ENCODE measurements around the gene LRRC8E.

DNA sequence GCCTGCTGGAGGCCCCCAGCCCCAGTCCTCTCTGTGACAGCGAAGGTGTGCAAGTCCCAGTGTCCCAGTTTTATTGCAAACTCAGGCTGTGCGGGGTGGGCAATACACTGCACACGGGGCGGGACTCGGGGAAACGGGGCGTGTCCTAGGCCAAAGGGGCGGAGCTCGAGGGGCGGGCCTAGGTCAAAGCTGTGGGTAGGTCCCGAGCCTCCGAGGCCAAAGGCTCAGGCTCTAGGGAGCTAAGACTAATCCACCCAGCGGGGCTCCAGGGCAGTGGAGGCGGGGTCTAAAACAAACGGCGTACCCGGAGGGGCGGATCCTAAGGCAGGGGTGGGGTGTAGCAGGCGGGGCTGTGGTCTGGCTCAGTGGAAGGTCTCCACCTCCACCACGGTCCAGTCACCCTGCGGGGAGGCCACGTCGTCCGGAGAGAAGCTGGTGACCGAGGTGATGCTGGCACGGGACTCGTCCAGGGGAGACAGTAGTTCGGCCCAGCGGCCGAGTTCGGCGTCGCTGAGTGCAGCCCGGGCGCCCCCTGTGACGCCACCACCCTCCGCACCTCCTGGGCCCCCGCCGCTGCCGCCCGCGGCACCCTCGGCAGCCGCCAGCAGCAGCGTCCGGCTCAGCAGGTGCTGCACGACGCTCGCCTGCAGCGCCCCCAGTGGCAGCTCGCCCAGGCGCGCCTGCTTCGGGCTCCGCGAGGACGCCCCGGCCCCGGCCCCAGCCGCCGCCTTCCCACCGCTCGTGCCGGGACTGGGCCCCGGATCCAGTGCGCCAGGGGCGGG, 19.4 kb upstream of the LRRC8E start:
- TF ChIP-seq POLR2AphosphoS5 (IDR thresholded peaks at IDR 0.05; ENCODE audit: low read length) = no peak
- peak; percentile 73 for TF ChIP-seq IKZF1 (conservative IDR thresholded peaks at IDR 0.05)
- TF ChIP-seq, protein P1, sequence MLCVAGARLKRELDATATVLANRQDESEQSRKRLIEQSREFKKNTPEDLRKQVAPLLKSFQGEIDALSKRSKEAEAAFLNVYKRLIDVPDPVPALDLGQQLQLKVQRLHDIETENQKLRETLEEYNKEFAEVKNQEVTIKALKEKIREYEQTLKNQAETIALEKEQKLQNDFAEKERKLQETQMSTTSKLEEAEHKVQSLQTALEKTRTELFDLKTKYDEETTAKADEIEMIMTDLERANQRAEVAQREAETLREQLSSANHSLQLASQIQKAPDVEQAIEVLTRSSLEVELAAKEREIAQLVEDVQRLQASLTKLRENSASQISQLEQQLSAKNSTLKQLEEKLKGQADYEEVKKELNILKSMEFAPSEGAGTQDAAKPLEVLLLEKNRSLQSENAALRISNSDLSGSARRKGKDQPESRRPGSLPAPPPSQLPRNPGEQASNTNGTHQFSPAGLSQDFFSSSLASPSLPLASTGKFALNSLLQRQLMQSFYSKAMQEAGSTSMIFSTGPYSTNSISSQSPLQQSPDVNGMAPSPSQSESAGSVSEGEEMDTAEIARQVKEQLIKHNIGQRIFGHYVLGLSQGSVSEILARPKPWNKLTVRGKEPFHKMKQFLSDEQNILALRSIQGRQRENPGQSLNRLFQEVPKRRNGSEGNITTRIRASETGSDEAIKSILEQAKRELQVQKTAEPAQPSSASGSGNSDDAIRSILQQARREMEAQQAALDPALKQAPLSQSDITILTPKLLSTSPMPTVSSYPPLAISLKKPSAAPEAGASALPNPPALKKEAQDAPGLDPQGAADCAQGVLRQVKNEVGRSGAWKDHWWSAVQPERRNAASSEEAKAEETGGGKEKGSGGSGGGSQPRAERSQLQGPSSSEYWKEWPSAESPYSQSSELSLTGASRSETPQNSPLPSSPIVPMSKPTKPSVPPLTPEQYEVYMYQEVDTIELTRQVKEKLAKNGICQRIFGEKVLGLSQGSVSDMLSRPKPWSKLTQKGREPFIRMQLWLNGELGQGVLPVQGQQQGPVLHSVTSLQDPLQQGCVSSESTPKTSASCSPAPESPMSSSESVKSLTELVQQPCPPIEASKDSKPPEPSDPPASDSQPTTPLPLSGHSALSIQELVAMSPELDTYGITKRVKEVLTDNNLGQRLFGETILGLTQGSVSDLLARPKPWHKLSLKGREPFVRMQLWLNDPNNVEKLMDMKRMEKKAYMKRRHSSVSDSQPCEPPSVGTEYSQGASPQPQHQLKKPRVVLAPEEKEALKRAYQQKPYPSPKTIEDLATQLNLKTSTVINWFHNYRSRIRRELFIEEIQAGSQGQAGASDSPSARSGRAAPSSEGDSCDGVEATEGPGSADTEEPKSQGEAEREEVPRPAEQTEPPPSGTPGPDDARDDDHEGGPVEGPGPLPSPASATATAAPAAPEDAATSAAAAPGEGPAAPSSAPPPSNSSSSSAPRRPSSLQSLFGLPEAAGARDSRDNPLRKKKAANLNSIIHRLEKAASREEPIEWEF (IDR thresholded peaks at IDR 0.05; ENCODE audit: insufficient replicate concordance, low read depth, low read length) = no peak
- no peak for TF ChIP-seq EP300 (IDR thresholded peaks at IDR 0.05; ENCODE audit: borderline replicate concordance in 1 of 2, control insufficient read depth in 1 of 2, low read depth in 2 of 2, low read length in 2 of 2)
- TF ChIP-seq, protein P2, sequence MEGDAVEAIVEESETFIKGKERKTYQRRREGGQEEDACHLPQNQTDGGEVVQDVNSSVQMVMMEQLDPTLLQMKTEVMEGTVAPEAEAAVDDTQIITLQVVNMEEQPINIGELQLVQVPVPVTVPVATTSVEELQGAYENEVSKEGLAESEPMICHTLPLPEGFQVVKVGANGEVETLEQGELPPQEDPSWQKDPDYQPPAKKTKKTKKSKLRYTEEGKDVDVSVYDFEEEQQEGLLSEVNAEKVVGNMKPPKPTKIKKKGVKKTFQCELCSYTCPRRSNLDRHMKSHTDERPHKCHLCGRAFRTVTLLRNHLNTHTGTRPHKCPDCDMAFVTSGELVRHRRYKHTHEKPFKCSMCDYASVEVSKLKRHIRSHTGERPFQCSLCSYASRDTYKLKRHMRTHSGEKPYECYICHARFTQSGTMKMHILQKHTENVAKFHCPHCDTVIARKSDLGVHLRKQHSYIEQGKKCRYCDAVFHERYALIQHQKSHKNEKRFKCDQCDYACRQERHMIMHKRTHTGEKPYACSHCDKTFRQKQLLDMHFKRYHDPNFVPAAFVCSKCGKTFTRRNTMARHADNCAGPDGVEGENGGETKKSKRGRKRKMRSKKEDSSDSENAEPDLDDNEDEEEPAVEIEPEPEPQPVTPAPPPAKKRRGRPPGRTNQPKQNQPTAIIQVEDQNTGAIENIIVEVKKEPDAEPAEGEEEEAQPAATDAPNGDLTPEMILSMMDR (IDR thresholded peaks at IDR 0.05 in 2 of 3, conservative IDR thresholded peaks at IDR 0.05 in 1 of 3; ENCODE audit: control insufficient read depth in 2 of 3, extremely low read depth in 1 of 3, insufficient read depth in 1 of 3, low read depth in 3 of 3, low read length in 3 of 3) = peak; percentile 60 to 73 (median 71); a peak in 5 of 6 replicates
- TF ChIP-seq TCF3 (IDR thresholded peaks at IDR 0.05; ENCODE audit: borderline replicate concordance, insufficient read depth, low read depth, low read length) = peak; percentile 90
- TF ChIP-seq JUND (IDR thresholded peaks at IDR 0.05; ENCODE audit: low read depth, low read length) = no peak
- TF ChIP-seq SMAD5 (IDR thresholded peaks at IDR 0.05; ENCODE audit: low read depth) = no peak
- TF ChIP-seq TAF1 (IDR thresholded peaks at IDR 0.05; ENCODE audit: borderline replicate concordance, low read depth, low read length) = no peak
- TF ChIP-seq POLR2A (IDR thresholded peaks at IDR 0.05; ENCODE audit: low read depth, low read length) = peak; percentile 51; the same call in 1 of the 2 replicates
- TF ChIP-seq ATF7 (IDR thresholded peaks at IDR 0.05; ENCODE audit: low read depth) = no peak
- peak; percentile 87; the same call in 1 of the 2 replicates for TF ChIP-seq LARP7 (IDR thresholded peaks at IDR 0.05)
